ENCODE data around the gene CDK5R1.

The CDK5R1 gene

DNA sequence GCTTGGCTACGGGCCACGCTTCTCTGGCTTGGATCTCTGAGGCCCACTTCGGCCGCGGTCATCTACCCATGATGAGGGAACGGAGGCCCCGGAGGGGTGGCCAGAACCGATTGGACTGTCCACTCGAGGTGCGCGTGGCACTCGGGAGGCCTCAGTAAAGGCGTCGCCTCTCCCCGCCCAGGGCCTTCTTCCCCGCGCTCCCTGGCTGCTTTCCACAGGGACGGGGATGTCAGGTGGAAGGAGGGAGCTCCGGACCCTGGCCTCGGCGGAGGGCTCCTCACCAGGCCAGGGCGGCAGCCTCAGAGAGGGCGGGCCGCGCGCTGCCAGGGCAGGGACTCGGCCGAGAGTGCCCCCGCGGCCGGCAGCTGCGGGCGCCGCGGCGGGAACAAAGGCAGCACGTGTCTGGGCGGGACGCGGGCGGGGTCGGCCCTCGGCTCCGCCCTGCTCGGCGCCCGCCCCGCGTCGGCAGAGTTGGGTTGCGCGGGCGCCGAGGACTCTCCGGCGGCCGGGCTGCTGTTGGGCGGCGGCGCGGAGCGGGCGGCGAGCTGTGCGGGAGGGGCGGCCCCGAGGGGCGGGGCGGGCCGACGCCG is 587 bp upstream of the CDK5R1 start:
- H3K36me3 ChIP-seq (replicated peaks; ENCODE audit: insufficient read depth, low read length) = no peaks in the 10 kb centered on the region
- TF ChIP-seq EZH2phosphoT487 (IDR thresholded peaks at IDR 0.05; ENCODE audit: low read length) (no peak), CTCF (IDR thresholded peaks at IDR 0.05; ENCODE audit: low read length) (no peak), EZH2 (optimal IDR thresholded peaks at IDR 0.05; ENCODE audit: low read depth, low read length) (no peak)
- no peak overlapping the region for H3K27ac ChIP-seq (ENCODE audit: low read length)
- peak; percentile 77 for DNase-seq
- H3F3A ChIP-seq (ENCODE audit: insufficient read depth, low read length) = peaks cover 41% of the 10 kb centered on the region
- peaks cover 33% of the 10 kb centered on the region for H3K4me1 ChIP-seq (ENCODE audit: low read length)
- peak overlapping the region; percentile 46; the same call in 1 of the 2 replicates for H3K4me2 ChIP-seq (ENCODE audit: low read depth, low read length)
- H4K20me1 ChIP-seq (ENCODE audit: insufficient read depth, low read length) = no peaks in the 10 kb centered on the region
- no peak overlapping the region for H3K9ac ChIP-seq (ENCODE audit: low read length)
- H3K27me3 ChIP-seq (replicated peaks; ENCODE audit: insufficient read depth, low read length) = no peaks in the 10 kb centered on the region
- no peaks in the 10 kb centered on the region for H3K9me2 ChIP-seq (replicated peaks; ENCODE audit: insufficient read depth, low read length)
- H3K9me3 ChIP-seq (replicated peaks; ENCODE audit: insufficient read depth, low read length) = no peaks in the 10 kb centered on the region
- H3K4me3 ChIP-seq (ENCODE audit: low read length) = peak overlapping the region; percentile 41; the same call in 1 of the 2 replicates
- H2AFZ ChIP-seq (ENCODE audit: low read length) = no peak overlapping the region
- no peaks in the 10 kb centered on the region for H3K79me2 ChIP-seq (ENCODE audit: low read length)

DNA sequence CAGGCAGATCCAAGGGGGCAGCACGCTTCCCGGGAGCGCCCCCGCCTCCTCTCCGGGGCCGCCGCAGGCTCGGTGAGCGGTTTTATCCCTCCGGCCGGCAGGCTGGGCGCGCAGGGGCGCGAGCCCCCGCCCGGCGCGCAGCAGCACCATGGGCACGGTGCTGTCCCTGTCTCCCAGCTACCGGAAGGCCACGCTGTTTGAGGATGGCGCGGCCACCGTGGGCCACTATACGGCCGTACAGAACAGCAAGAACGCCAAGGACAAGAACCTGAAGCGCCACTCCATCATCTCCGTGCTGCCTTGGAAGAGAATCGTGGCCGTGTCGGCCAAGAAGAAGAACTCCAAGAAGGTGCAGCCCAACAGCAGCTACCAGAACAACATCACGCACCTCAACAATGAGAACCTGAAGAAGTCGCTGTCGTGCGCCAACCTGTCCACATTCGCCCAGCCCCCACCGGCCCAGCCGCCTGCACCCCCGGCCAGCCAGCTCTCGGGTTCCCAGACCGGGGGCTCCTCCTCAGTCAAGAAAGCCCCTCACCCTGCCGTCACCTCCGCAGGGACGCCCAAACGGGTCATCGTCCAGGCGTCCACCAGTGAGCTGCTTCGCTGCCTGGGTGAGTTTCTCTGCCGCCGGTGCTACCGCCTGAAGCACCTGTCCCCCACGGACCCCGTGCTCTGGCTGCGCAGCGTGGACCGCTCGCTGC is 832 bp downstream of the CDK5R1 start:
- DNase-seq = no peak
- H3K9me2 ChIP-seq (replicated peaks; ENCODE audit: insufficient read depth, low read length) = no peaks in the 10 kb centered on the region
- H3K4me2 ChIP-seq (ENCODE audit: low read depth, low read length) = peak overlapping the region; percentile 81; the same call in 1 of the 2 replicates
- no peaks in the 10 kb centered on the region for H3K9me3 ChIP-seq (replicated peaks; ENCODE audit: insufficient read depth, low read length)
- no peak overlapping the region for H2AFZ ChIP-seq (ENCODE audit: low read length)
- no peak overlapping the region for H3K9ac ChIP-seq (ENCODE audit: low read length)
- H4K20me1 ChIP-seq (ENCODE audit: insufficient read depth, low read length) = no peaks in the 10 kb centered on the region
- TF ChIP-seq EZH2 (optimal IDR thresholded peaks at IDR 0.05; ENCODE audit: low read depth, low read length) (no peak), EZH2phosphoT487 (IDR thresholded peaks at IDR 0.05; ENCODE audit: low read length) (no peak), CTCF (IDR thresholded peaks at IDR 0.05; ENCODE audit: low read length) (no peak)
- H3K27me3 ChIP-seq (replicated peaks; ENCODE audit: insufficient read depth, low read length) = no peaks in the 10 kb centered on the region
- no peak overlapping the region for H3K27ac ChIP-seq (ENCODE audit: low read length)
- no peaks in the 10 kb centered on the region for H3K36me3 ChIP-seq (replicated peaks; ENCODE audit: insufficient read depth, low read length)
- H3K4me3 ChIP-seq (ENCODE audit: low read length) = peak overlapping the region; percentile 52; the same call in 1 of the 2 replicates
- H3F3A ChIP-seq (ENCODE audit: insufficient read depth, low read length) = peaks cover 26% of the 10 kb centered on the region
- H3K4me1 ChIP-seq (ENCODE audit: low read length) = peaks cover 19% of the 10 kb centered on the region
- H3K79me2 ChIP-seq (ENCODE audit: low read length) = no peaks in the 10 kb centered on the region

- Histone ChIP-seq H3K4me3 (ENCODE audit: low read length) (no peak overlapping the region), H3K36me3 (replicated peaks; ENCODE audit: insufficient read depth, low read length) (no peaks in the 10 kb centered on the region), H3K4me1 (ENCODE audit: low read length) (peaks cover 14% of the 10 kb centered on the region), H4K20me1 (ENCODE audit: insufficient read depth, low read length) (no peaks in the 10 kb centered on the region), H3K4me2 (ENCODE audit: low read depth, low read length) (no peak overlapping the region), H3K9me2 (replicated peaks; ENCODE audit: insufficient read depth, low read length) (no peaks in the 10 kb centered on the region), H3F3A (ENCODE audit: insufficient read depth, low read length) (peaks cover 21% of the 10 kb centered on the region), H3K9ac (ENCODE audit: low read length) (no peak overlapping the region), H3K79me2 (ENCODE audit: low read length) (no peaks in the 10 kb centered on the region), H3K9me3 (replicated peaks; ENCODE audit: insufficient read depth, low read length) (no peaks in the 10 kb centered on the region), H2AFZ (ENCODE audit: low read length) (no peak overlapping the region), H3K27ac (ENCODE audit: low read length) (no peak overlapping the region), H3K27me3 (replicated peaks; ENCODE audit: insufficient read depth, low read length) (no peaks in the 10 kb centered on the region)
- TF ChIP-seq CTCF (IDR thresholded peaks at IDR 0.05; ENCODE audit: low read length) (no peak), EZH2 (optimal IDR thresholded peaks at IDR 0.05; ENCODE audit: low read depth, low read length) (no peak), EZH2phosphoT487 (IDR thresholded peaks at IDR 0.05; ENCODE audit: low read length) (no peak)
- no peak for DNase-seq
Measured at GRCh38 chr17:32488177-32488542, 1.4 kb downstream of the CDK5R1 start.
